Fibroblast of peridontal ligament (primary cell): ENCODE data around the gene DMKN.
A peak's percentile ranks its signal among the peaks of the same experiment; 100 is the strongest.

Experiments
- DNase-seq: peaks from one replicate; pipeline ENCODE4 v3.0.0-alpha.2; 2010; ENCODE audit errors: extremely low read depth

Gene DMKN, protein sequence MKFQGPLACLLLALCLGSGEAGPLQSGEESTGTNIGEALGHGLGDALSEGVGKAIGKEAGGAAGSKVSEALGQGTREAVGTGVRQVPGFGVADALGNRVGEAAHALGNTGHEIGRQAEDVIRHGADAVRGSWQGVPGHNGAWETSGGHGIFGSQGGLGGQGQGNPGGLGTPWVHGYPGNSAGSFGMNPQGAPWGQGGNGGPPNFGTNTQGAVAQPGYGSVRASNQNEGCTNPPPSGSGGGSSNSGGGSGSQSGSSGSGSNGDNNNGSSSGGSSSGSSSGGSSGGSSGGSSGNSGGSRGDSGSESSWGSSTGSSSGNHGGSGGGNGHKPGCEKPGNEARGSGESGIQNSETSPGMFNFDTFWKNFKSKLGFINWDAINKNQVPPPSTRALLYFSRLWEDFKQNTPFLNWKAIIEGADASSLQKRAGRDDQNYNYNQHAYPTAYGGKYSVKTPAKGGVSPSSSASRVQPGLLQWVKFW

DNA sequence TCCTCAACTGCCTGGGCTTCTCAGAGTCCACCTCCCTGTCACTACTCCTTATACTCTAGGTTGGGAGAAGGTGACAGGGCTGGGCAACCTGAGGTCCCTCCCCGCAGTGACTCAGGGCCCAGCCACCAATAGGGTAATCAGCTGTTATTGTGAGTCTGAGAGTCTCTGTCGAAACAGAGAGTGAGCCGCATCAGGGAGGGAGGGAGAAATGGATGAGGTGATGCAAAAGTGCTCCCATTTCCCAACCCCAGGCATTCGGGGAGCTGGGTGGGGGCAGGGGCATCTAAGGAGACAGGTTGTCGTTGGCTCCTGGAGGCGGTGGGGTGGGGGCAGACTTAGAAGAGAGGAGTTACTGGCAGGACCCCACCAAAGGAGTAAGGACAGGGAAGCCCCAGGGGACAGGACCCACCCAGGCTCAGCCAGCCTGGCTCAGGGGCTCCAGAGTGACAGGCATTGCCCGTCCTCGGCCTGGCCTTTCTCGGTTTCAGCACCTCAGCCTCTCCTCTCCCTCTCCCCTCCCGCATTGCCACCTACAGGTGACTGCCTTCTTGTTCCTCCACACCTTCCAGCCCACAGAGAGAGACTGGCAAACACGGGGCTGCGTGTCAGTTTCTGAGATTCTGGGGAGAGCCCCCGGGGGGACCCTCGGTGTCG, at the start of gene DMKN:
Gene DMKN, minus strand, starts transcription at position 22 of the 654 bp plus-strand sequence. CDS start 174 bp downstream, outside the sequence.
- peak; percentile 55 for DNase-seq

DNA sequence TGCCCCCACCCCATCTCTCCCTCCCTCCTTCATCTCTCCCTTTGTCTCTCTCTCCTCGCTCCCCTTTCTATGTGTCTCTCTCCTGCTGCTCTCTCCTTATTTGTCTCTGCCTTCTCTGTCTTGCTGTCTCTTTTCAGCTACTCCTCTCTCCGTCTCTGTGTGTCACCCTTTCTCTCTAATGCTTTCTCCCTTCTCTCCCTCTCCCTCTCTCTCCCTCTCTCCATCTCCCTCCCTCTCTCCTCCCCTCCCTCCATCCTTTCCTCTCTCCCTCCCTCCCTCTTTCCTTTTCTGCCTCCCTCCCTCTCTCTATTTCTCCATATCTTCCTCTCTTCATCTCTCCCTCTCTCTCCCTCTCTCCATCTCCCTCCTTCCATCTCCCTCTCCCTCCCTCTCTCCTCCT, 49.3 kb upstream of the DMKN start:
- no peak for DNase-seq

DNA sequence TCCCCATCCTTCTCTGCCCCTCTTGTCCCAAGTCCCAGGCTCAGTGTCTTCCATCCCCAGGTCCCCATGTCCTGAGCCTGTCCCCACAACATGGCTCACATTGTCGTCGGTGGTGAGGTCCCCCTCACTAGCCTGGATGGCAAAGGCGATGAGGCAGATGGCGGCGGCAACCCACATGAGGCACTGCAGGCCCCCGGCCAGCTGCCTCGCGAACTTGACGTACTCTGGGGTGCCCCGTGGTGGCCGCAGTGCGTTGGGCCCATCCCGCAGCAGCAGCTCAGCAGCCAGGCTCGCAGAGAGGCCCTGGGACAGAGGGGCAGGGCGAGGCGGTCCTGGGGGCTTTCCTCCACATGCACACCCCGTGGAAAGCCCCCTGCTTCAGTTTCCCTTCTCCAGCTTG, 48.9 kb upstream of the DMKN start:
- DNase-seq, result no peak

DNA sequence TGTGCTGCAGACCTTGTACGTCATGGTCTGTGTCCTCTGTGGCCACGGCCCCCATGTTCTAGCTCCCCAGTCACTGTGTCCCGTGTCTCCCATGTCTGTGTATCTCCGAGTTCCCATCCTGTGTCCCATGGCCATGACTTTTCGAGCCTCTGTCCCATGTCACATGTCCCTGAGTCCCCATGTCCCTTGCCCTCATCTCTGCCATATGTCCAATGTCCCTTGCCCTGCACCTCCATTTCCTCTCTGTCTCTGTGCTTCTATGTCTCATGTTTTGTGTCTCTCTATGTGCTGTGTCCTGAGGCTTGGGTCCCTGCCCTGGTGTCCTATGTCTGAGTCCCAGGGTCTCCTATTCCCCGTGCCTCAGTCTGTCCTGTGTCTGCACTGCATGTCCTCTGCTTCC, 48.0 kb upstream of the DMKN start:
- no peak for DNase-seq

DNA sequence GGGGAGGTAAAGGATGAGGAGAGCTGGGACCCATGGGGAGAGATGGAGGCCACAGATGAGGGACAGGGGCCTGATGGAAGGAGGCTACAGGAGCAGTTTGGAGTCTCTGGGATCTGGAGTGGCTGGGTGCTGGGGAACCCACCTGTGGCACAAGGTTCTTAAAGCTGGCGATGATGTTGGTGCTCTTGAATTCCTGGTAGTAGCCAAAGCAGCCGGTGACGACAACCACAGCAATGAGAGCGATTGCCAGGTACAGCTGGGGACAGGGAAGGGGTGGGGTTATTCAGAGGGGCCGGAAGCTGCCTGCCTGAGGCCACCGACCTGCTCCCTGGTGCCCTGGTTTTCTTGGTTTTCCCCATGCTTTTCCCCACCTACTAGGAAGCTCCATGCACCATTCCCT, 47.2 kb upstream of the DMKN start:
- DNase-seq, result no peak

DNA sequence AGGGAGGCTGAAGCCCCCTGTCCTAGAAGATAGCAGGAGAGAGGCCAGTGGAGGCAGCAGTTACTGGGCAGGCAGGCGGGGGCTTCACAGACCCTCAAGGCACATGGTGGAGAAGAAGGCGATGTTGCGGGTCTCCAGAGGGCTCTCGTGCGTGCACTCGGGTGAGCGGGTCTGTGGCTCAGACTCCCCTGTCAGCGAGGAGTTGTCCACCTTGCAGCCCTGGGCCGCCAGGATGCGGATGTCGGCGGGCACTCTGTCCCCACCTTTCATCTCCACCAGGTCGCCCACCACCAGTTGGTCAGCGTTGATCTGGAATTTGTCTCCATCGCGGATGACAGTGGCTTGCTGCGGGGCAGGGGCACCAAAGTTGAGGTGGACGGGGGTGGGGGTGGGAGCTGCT, 46.8 kb upstream of the DMKN start:
- no peak for DNase-seq

DNA sequence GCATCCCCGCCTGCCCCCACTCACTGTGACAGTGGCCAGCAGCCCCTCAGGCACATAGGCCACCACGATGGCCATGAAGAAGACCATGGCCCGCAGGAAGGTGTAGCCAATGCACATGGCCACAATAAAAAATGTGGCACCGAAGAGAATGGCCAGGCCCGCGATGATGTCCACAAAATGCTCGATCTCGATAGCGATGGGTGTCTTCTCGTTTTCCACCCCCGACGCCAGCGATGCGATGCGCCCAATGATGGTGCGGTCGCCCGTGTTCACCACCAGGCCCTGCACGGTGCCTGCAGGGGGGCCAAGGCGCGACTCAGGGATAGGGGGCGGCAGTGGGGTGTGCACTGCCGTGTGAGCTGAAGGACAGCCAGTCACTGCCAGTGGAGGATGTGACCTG, 46.3 kb upstream of the DMKN start:
- no peak for DNase-seq

DNA sequence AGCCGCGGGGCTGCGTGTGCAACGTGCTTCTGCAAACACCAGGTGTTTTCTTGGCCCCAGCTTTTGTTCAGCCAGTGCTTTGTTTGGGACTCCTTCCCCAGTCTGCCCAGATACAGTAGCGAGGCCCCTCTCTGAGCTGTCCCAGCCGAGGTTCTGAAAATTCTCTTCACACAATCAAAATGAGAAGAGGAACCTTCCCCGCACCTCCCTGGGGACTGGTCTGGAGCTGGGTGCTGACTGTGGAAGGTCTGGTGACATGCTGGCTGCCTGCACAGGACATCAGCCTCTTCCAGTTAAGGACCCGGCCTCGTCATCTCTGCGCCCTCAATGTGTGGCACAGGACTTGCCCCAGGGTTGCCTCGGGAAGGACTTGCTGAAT, 45.8 kb upstream of the DMKN start:
- no peak for DNase-seq

DNA sequence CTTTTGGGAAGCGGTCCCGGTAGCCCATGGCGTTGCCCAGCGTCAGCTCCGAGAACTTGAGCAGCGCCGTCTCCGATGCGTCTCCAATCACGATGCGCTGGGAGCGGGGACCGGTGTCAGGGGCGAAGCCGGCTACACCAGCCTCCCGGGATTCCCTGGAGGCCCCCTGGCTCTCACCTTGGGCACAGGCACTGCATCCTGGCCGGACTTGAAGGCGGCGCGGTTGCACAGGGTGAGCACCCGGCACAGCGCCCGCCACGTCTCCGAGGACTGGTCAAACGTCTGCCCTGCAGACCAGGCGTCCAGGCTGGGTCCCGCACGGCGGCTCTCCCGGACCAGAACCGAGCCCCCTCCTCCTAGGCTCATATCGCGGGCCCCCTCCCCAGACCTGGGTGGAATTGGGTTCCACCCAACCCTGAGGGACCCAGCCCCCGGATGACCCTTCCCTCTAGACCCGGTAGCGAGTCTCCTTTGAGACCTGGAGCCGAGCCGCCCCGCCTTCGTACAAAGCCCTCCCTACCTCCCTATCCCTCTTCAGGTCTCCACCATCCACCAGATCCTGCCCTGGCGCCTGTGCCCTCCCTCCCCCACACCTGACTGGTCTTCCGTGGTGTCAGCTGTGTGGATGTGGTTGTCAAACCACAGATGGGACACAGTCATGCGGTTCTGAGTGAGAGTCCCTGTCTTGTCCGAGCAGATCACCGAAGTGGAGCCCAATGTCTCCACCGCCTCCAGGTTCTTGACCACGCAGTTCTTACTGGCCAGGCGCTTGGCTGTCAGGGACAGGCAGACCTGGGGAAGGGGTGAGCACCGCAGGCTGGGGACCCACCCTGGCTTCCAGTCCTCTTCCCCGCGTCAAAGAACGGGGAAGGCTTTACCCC, 45.2 kb upstream of the DMKN start:
- no peak for DNase-seq

DNA sequence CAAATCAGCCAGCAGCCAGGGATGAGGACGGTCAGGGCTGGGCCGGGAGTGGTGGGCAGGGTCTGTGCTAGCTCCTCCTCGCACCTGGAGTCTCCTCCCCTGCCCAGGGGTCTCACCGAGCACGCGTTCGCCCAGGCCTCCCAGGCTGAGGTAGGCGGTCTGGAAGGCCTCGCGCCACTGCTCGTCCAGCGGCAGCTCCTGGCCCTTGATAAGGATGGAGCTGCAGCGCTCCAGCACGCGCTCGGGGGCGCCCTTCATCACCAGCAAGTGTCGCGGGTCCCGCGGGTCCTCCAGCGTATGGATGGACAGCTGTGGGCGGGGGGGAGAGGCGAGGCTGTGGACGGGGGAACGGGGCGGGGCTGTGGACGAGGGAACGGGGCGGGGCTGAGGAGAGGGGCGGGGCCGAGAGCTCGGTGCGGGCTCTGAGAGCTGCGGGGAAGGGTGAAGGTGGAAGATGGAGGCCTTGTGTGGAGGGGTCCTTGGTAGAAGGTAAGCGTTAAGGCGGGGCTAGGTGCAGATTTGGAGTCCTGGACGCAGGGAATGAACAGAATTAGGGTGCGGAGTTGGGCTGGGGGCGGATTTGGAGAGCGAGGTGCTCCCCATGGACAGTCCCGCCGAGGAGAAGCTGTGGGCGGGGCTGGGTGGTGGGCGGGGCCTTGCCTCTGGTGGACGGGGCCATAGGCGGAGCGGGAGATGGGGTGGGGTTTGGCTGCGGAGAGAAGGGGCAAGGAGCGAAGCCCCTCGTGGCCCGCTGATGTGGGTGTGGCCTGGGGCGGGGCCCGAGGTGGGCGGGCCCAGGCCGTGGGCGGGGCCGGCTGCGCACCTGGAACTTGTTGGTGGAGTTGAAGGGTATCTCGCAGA, 44.3 kb upstream of the DMKN start:
- DNase-seq, result peak; percentile 6

DNA sequence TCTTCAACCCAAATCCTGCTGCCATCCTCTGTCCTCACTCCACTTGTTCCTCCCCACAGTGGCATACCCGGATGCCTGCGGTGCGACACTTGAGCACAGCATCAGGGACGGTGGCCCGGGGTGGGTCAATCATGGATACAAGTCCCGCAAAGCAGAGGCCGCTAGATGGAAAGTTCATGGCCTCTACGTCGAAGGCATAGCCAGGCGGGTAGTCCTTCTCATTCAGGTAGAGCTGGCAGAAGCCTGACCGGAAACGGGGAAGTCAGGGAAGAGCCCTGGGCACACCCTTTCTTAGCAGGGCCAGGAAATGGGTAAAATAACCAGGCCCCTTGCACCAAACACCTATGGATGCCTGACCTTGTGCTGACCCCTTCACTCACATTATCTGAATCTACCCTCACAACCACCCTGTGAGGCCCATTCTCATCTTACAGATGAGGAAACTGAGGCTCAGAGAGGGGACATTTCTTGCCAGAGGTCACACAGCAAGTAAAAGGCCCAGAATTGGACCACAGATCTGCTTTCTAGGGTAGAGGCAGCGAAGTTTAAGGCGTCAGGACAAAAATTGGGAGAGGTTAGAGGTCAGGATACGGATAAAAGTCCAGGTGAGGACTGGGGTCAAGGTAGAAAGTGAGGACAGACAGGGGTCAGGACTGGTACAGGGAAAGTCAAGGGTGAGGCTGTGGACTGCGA, 43.5 kb upstream of the DMKN start:
- DNase-seq, result no peak

DNA sequence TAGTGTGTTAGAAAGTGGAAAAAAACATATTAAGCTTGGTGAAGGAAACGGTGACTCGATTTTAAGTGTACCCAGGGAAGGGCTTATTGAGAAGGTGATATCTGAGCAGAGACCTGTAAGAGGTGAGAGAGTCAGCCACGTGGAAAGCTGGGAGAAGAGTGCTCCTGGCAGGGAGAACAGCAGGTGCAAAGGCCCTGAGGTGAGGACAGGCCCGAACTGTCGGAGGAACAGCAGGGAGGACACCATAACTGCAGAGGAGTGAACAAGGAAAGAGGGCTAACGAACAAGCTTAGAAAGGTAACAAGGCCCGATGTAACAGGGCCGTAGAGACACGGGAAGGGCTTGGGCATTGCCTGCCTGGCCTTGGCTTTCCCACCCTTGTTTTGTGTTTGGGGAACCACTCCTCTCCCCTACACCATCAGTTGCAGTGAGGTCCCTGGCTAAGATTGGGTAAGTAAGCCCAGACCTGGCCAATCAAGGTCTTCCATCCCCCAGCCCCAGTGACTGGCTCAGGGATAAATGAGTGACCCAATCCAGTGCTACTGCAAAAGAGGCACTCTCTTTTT, 42.7 kb upstream of the DMKN start:
- no peak for DNase-seq

DNA sequence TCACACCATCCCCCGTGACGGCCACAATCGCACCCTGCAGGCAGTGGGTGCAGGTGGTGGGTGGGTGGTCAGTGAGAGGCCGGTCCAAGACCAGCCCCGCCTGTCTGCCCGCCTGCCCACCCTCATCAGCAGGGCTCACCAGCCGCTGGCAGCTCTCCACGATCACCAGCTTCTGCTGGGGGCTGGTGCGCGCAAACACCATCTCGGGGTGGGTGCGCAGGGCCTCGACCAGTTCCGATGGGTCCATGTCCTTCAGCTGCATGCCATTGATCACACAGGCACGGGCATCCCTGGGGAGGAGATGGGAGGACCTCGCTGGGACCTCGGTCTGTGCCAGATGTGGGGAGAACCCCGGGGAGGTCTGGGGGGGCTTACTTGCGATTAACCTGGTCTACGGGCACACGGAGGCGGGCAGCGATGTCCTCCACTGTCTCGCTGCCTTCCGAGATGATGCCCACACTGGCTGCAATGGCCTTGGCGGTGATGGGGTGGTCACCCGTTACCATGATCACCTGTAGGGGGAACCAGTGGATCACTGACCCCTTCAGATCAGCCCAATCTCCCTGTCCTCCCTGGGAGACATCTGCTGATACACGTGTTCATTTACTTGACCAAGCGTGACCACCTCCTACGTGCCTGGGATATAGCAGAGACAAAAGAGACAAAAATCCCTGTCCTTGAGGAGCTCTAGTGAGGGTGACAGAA, 42.0 kb upstream of the DMKN start:
- DNase-seq, result peak; percentile 15

DNA sequence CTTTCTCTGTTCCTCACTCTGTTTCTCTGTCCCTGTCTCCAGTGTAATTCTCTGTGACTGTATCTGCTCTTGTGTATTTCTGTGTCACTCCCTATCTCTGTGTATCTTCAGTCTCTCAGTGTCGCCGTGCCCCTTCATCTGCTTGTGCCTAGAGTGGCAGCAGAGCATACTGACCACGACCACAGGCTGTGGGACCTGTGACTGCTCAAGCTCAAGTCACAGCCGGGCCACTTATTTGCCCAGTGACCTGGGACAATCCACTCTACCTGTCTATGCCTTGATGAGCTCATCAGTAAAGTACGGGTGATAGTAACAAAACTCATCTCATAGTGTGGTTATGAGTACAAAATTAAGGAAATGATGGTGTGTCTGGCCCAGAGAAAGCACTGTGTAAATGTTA, 40.6 kb upstream of the DMKN start:
- DNase-seq, result no peak

DNA sequence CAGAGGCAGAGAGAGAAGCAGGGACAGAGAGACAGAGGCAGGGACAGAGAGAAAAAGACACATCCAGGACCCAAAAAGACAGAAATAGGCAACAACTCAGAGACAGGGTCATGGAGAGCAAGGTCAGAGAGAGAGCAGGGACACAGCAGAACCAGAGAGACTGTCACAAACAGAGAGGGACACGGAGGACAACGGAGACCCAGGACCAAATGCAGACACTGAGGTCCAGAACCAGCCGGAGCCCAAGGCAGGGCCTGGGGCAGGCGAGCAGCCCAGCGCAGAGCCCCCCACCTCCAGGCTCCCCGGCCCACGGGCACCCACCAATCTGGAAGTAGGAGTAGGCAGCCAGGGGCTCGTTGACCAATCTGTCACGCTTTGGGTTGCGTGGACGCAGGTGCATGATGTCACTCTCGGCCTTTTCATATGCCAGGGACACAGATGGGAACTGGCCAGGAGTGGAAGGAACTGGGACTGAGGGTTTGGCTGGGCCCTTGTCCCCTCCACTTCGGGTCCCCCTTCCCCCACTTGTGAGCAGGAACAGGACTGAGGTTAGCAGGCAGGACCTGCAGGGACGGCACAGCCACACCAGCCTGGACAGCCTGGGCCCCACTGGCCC, 40.0 kb upstream of the DMKN start:
- no peak for DNase-seq

DNA sequence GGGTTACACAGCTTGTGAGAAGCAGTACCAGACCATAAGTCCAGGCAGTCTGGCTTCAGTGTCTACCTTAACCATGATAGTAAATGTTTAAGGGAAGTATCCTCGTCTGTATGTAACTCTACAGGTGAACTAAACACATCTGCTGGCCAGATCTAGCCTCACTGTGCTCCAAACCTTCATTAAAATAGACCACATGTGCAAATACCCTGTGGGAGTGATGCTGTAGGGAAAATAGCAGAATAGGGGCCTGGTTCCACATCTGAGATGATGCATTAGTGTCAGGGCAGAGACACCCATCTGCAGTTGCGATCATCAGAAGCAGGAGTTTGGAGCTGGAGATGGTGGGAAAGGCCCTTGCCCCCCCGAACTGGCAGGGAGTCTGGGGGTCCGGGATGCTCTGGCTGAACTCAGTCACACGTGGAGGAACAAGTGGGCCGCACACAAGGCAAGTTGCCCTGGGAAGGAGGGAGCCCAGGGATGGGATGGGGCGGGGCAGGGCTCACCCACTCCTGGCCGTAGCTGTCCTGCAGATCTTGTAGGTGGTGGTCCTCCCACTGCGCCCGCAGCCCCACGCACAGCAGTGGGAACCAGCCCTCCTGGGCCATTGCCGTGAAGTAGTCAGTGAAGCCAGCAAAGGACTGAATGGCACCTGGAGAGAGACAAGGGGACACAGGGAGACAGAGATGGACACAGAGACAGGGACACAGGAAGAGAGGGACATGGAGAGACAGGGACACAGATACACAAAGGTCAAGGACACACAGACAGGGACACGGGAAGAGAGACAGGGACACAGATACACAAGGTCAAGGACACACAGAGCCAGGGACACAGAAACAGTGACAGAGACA, 39.3 kb upstream of the DMKN start:
- no peak for DNase-seq

DNA sequence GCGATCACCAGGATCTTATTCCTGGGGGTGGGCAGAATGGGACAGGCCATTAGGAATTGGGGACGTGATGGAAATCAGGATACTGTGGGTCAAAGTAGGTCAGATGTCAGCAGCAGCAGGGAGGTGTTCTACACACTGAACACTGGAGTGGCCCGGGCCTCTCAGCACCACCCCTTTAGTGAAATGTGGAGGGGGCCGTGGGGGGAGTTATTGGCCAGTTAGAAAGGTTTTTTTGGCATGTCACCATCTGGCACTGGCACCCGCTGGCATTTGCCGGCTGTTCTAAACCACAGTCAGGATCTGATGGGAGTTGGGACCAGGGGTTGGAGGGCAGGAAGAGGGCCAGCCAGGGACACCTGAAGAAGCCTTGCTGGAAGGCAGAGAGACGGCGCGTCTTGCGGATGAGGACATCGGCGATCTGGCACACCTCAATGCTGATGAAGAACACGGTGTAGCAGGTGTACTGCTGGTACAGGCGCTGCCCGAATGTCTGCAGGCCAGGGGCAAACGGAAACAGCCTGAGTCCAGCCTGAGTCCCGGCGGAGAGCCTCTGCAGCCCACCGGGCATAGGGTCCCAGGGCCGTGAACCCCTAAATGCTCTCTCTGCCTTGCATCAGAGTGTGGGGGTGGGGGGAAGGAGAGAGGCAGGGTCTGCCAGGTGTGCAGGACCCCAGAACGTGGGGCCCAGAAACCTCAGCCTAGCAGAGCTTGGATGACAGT, 37.8 kb upstream of the DMKN start:
- DNase-seq, result no peak
